ENCODE measurements around the gene MT1B.
"Not testable (repeated sequence)": the region's sequence is repeated elsewhere in the genome, so short reads cannot be mapped to it uniquely, and the experiment has no call there.

MT1B gene

DNA sequence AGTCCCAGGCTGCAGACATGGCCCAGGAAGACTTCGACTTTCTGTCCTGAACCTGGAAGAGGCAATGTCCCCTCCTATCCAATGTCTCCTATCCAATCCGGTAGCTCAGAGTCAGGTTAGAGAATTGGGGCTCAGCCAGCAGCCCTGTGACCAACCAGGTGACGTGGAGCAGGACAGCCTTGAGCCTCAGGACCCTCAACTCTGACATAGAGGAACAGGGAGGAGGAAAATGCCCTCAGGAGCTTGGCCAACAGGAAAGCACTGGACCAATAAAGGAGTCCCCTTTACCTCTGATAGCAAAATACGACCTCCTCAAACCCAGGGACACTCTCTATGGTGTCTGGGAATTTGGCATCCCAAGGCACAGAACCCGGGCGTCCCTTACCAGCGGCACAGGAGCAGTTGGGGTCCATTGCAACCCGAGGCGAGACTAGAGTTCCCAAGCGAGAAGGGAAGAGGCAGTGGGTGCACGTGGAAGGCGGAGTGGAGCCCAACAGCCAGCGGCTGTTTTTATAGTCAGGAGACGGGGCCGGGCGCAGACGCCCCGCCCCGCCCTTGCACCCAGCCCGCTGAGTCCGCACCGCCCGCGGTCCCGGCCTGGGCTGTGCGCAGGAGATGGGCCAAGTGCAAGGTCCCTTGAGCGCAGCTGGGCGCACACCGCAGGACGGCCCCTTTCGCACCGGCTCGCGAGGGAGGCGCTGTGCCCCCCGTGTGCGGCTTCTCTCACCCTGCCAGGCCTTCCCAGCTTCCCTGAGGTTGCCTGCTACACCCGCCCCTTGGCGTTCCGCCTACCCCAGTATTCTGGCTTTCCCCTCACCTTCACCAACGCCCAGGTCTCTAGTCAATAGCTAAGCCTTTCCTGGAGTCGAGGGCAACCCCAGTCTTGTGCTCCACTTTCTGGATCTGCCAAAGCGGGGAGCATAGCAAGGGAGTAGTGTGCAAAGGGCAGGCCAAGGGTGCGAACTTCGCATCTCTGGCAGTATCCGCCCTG lies 16.2 kb downstream of the MT1B start, which contains the start of gene MT1G:
Gene MT1G (minus strand): TSS at position 485 of the 991 bp plus-strand sequence. CDS start 72 bp downstream, at position 413.
- DNase-seq (ENCODE audit: low spot score) = no peak

DNA sequence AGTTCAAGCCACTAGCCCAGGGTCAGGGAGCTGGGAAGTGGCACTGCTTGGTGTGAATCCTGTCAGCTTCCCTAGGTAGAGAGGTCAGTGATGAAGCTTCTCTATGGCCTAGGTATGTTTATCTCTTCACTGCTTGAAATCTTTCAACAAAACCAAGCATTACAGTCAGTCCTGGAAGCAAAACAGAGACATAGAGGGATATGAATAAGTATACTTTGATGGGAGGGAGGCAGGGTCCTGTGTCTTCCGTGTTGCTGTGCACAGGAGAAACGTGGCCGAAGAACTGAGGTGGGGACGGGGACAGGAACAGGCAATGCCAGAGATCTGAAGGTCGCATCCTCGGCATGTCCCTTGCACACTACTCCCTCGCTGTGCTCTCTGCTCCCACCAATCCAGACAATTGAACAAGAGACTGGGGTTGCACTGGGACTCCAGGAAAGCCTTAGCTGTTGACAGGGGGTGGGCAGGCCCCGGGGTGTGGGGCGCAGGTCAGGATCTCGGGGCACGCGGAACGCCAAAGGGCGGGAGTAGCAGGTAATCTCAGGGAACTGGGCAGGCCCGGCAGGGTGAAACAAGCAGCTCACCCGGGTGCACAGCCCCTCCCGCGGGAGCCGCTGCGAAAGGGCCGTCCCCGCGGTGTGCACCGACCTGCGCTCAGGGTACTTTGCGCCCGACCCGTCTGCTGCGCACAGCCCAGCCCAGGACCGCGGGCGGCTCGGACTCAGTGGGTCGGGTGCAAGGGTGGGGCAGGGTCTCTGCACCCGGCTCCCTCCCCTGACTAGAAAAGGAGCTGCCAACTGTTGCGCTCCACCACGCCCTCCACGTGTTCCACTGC lies 17.5 kb downstream of the MT1B start, which contains the start of gene MT1H:
Gene MT1H (plus strand): TSS at position 810 of the 835 bp plus-strand sequence. CDS start 71 bp downstream, outside the sequence.
- no peak for DNase-seq (ENCODE audit: low spot score)

DNA sequence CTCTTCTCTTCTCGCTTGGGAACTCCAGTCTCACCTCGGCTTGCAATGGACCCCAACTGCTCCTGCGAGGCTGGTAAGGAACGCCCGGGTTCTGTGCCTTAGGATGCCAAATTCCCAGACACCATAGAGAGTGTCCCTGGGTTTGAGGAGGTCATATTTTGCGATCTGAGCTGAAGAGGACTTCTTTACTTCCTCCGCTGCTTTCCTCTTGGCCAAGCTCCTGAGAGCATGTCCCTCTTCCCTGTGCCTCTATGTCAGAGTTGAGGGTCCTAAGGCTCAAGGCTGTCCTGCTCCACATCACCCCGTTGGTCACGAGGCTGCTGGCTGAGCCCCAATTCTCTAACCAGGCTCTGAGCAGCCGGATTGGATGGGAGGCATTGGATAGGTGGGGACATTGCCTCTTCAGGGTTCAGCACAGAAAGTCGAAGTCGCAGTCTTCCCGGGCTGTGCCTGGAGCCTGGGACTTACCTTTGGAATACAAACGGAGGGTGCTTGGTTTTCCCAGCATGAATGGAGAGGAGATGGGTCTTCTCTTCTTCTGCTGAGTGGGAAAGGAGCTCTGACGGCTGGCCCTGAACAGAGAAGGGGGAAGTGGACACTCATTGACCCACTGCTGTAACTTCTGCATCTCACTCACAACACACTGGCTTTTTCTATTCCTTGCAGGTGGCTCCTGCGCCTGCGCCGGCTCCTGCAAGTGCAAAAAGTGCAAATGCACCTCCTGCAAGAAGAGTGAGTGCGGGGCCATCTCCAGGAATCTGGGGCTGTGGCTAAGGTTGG lies 18.3 kb downstream of the MT1B start:
- DNase-seq (ENCODE audit: low spot score) = no peak

DNA sequence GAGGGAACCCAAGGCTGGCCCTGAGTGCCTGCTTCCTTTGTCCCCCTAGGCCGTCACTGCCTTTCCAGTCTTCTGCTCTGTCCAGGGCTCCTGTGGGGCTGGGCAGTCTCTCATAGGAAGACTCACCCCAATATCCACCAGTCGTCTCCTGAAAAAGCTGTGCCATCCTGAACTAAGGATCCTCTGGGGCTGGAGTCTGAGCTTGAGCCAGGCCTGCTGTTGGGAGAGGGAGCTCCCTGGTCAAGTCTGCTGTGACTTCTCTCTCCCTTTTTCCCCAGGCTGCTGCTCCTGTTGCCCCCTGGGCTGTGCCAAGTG lies 18.9 kb downstream of the MT1B start:
- DNase-seq (ENCODE audit: low spot score) = no peak

DNA sequence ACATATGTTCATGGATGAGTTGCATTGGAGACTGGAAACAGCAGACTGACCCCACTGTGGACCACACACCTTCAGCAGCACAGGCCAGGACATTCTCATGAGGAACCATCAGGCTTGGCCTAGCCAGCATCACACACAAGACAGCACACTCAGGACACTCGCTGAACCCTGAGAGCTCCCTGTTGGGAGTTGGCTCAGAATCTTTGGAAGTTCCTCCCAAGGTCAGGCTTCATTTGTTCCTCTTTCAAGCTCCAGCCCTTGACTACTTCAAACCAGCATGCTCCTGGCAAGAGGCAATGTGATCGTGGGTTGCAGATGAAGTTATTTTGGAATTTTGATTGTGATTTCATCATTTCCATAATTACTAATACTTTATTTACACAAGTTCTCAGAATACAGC lies 20.0 kb downstream of the MT1B start:
- not testable (repeated sequence) for DNase-seq (ENCODE audit: low spot score)

DNA sequence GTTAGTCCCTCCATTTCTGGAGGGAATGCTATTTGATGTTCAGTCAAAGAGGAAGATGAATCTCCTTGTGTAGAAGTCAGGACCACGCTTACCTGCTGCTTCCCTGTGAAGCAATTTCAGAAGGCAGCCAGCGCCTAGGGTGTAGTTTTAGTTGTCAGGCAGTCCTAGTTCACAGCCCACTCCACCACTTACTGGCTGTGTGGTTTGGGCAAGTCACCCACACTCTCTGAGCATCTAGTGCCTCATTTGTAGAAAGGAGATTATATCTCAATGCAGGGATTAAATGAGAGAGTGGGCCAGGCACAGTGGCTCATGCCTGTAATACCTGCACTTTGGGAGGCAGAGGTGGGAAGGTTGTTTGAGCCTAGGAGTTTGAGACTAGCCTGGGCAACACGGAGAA lies 20.5 kb downstream of the MT1B start:
- DNase-seq (ENCODE audit: low spot score) = not testable (repeated sequence)

DNA sequence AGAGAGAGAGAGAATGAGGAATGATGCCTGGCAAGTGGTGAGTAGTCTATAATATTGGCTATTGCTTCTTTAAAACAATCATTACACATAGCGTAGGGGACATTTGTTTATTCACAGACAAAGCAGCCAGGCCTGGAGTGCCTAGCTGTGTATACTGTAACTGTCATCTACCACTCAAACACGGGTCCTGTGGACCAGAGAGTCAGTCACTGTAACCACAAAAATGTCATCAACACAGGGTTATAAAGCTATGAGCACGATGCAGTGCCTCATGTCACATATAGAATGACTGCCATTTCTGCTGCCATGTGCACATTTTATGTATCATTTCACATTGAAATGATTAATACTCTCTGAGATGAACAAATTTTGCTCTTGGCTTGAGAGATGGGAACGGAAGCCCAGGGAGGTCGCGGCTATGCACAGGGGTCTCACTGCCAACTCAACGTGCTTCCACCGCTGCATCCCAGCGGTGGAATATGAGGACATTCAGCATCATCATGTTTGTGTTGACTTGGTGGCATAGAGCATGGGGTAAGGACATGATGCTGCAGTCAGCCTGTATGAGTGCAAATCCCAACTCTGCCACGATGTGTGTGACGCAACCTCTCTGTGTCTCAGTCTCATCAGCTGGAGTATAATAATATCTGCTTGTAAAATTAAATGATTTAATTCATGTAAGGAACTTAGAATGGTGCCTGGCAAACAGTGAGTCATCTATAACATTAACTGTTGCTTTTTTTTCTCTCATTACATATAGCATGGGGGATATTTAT lies 21.3 kb downstream of the MT1B start:
- DNase-seq (ENCODE audit: low spot score) = no peak

DNA sequence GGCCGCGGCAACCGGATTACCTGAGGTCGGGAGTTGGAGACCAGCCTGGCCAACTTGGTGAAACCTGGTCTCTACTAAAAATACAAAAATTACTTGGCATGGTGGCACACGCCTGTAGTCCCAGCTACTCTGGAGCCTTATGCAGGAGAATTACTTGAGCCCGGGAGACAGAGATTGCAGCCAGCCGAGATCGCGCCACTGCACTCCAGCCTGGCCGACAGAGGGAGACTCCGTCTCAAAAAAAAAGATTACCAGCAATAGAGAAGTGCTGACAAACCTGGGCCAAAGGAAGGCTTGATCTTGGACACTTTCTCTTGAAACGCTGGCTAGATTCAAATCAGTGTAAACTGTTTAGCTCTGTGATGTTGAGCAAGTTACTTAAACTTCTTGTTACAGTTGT lies 22.2 kb downstream of the MT1B start:
- peak; percentile 43 for DNase-seq (ENCODE audit: low spot score)

DNA sequence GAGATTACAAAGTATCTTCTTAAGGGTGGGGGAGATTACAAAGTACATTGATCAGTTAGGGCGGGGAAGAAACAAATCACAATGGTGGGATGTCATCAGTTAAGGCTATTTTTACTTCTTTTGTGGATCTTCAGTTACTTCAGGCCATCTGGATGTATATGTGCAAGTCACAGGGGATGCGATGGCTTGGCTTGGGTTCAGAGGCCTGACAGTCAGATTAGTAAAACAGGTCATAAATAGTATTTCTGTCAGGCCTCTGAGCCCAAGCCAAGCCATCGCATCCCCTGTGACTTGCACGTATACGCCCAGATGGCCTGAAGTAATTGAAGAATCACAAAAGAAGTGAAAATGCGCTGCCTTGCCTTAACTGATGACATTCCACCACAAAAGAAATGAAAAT lies 22.9 kb downstream of the MT1B start:
- not testable (repeated sequence) for DNase-seq (ENCODE audit: low spot score)

DNA sequence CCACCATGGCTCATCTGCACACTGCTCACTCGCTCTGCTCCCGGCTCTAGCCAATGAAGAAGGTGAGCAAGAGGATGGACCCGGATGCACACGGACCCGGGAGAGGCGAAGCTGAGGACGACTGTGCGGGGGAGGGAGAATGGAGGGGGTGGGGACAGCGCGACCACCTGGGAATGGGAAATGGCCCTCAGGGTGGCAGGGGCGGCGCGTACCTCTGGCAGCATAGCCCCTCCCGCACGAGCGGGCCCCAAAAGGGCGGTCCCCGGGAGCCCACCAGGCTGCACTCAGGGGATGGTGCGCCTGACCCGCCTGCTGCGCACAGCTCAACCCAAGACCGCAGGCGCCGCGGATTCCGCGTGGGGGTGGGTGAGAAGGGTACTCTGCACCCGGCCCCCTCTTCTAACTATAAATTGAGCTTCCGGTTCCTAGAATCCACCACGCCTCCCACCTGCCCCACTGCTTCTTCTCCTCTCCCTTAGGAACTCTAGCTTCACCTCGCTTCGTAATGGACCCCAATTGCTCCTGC lies 24.1 kb downstream of the MT1B start:
- DNase-seq (ENCODE audit: low spot score) = no peak

DNA sequence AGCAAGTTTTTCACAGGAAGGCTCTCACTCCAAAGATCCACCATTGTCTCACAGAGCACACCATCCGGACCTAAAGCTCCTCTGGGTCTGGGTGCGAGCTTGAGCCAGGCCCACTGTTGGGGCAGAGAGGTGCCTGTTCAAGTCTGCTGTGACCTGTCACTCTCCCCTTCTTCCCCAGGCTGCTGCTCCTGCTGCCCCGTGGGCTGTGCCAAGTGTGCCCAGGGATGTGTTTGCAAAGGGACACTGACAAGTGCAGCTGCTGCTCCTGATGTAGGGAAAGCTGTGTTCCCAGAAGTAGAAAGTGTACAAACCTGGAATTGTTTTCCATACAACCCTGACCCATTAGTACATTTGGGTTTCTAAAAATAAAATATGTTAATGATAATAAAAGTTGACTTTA lies 25.8 kb downstream of the MT1B start:
- DNase-seq (ENCODE audit: low spot score) = no peak

DNA sequence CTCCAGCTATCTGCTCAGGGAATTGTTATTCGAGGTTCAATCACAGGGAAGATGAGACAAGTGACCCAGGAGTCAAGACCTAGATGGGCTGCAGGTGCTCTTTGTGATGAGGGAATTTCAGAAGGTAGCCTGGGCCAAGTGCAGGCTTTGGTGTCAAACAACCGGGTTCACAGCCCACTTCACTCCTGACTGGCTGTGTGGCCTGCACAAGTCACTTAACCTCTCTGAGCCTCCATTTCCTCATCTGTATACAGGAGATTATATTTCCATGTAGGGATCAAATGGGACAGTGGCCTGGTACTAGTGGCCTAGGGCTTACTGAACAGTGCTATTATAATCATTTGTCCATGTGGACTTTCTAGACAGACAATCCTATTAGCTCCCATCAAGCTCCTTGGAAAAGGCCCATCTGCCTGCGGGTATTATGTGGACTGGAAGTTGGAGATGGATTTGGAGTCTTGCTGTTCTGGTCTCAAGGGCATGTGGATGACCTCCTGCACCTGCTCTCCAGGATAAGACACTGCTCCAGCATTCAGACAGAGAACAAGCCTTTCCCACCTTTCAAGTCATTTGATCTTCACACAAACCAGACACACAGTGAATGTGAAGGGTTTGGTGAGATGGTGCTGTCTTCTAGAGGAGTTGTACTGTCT lies 27.5 kb downstream of the MT1B start:
- no peak for DNase-seq (ENCODE audit: low spot score)

DNA sequence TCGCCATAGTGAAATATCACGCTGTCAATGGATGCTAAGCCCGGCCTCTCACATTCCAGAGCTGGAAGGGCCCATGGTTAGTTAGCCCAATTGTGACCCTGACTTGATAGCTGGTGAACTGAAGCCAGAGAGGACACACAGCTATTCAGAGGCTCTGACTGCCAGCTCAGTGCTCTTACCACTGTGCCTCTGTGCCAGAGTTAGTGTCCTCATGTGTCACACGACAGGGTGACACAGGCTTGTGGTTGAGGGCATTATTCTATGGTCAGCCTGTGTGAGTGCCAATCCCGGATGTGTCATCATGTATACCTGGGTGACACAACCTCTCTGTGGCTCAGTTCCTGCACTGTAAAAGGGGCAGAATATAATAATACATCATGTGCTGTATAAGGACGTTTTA lies 28.1 kb downstream of the MT1B start:
- DNase-seq (ENCODE audit: low spot score) = no peak

DNA sequence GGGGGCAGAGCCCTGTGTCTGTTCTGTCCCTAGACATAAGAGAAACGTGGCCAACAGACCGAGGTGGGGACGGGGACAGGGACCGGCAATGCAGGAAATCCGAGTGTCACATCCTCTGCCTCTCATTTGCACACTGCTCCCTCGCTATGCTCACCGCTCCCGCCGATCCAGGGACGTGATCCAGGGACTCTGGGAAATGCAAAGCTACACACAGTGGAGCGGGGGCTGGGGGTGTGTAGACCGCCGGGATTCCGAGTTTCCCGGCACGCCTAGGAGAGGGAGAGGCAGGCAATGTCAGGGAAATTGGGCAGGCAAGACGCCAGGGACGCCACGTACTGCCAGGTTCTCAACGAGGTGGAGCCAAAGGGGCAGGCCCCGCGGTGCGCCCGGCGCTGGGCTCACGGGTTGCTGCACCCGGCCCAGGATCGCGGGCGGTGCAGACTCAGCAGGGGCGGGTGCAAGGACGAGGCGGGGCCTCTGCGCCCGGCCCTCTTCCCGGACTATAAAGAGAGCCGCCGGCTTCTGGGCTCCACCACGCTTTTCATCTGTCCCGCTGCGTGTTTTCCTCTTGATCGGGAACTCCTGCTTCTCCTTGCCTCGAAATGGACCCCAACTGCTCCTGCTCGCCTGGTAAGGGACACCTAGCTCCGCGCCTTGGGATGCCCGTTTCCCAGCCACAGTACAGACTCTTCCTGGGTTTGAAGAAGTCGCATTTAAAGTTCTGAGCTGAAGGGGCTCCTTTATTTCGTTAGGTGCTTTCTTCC lies 30.4 kb downstream of the MT1B start, which contains the start of gene MT1X:
Gene MT1X (plus strand): TSS at position 532 of the 764 bp plus-strand sequence. CDS start 71 bp downstream, at position 603.
- DNase-seq (ENCODE audit: low spot score) = peak; percentile 80

DNA sequence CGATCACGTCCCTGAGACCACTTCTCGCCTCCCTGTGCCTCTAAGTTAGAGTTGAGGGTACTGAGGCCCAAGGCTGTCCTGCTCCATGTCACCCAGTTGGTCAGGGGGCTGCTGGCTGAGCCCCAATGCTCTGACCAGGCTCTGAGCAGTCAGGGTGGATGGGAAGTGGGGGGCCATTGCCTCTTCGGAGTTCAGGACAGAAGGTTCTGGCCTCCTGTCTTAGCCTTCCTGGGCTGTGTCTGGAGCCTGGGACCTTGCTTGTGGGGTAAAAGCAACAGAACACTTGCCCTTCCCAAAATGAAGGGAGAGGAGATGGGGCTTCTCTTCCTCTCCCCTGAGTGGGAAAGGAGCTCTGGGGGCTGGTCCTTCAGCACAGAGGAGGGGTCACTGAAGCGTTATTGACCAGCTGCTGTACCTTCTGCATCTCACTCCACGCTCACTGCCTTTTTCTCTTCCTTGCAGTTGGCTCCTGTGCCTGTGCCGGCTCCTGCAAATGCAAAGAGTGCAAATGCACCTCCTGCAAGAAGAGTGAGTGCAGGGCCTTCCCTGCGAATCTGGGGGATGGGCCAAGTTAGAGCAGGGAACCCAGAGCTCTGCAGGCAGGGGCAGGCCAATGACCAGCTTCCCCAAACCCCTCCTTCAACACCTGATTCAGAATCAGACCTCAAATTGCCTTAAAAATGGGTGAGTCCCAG lies 31.2 kb downstream of the MT1B start:
- no peak for DNase-seq (ENCODE audit: low spot score)

DNA sequence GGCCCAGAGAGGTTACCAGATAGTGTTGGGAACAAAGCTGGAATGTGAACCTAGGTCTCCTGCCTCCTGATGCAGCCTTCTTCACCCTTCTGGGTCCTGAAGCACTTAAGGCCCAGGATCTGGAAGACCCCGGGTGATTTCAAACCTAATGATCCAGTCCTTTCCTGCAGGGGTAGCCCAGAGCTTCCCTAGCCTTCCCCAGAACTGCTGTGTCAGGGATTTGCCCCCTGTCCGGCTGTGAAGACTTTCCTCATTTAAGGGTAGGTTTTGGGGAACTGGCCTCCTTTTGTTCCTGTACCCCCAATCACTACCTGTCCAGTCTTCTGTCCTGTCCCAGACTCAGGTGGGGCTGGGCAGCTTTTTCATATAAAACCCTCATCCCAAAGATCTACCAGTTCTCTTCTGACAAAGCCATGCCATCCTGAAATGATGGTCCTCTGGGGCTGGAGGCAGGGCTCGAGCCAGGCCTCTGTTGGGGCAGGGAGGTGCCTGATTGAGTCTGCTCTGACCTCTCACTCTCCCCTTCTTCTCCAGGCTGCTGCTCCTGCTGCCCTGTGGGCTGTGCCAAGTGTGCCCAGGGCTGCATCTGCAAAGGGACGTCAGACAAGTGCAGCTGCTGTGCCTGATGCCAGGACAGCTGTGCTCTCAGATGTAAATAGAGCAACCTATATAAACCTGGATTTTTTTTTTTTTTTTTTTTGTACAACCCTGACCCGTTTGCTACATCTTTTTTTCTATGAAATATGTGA lies 31.9 kb downstream of the MT1B start:
- no peak for DNase-seq (ENCODE audit: low spot score)

DNA sequence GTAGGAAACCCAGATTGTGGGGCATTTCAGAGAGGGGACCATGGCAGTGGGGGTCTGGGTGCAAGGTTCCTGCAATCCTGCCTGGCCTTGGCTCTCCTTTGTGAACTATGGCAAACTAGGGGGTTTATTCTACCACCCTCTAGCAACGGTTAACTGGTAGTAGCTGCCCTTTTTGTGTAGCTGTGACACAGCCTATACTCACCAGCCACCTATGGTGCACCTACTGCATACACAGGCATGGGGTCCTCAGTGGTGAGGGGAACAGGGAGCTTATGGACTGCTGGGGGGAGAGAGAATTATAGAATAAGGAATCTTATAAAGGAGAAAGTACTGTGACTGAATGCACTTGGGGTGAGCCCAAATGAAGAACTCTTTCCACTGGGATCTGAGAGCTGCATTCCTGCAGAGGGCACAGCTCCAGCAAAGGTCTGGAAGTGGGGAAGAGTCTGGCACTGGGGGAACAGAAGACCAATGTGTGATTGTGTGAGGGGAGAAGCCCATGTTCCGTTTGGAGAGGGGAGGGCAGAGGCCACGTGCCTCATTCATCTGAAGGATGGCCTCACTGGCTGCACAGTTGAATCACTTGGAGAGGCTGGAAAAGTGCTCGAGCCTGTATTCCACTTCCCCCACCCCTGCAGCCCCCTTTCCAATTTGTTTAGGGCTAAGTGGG lies 32.7 kb downstream of the MT1B start:
- DNase-seq (ENCODE audit: low spot score) = no peak

Measured in SK-N-DZ (cell line).